GM19043 (cell line): ENCODE results near the gene NGEF.
"Not testable (repeated sequence)": the region's sequence is repeated elsewhere in the genome, so short reads cannot be mapped to it uniquely, and the experiment has no call there.

Experiments
- ATAC-seq: cut with Tn5 transposase; IDR thresholded peaks from one replicate; pipeline ENCODE4 v1.9.1; 2021; ENCODE audit warnings: low read depth; ENCODE audit not compliant: unreplicated experiment

Gene NGEF

GRCh38 chr2:232852081-232852480, 161.0 kb downstream of the NGEF start:
- not testable (repeated sequence) for ATAC-seq

- ATAC-seq, result no peak
Observed at GRCh38 chr2:232850039-232850438, 163.0 kb downstream of the NGEF start.

- ATAC-seq, result no peak
Observed at GRCh38 chr2:232846055-232846454, 167.0 kb downstream of the NGEF start.

- ATAC-seq, result no peak
Observed at GRCh38 chr2:232843834-232844233, 169.2 kb downstream of the NGEF start.

GRCh38 chr2:232842689-232843088, 170.4 kb downstream of the NGEF start:
- no peak for ATAC-seq

GRCh38 chr2:232839411-232840079, 173.5 kb downstream of the NGEF start:
- ATAC-seq, result no peak

GRCh38 chr2:232838406-232838874, 174.6 kb downstream of the NGEF start:
- ATAC-seq, result peak; percentile 91

GRCh38 chr2:232836934-232837333, 176.1 kb downstream of the NGEF start:
- no peak for ATAC-seq

GRCh38 chr2:232835687-232836208, 177.3 kb downstream of the NGEF start:
- ATAC-seq, result no peak

- ATAC-seq, result no peak
Observed at GRCh38 chr2:232833830-232834229, 179.2 kb downstream of the NGEF start.

GRCh38 chr2:232831496-232831895, 181.6 kb downstream of the NGEF start:
- ATAC-seq, result no peak

- no peak for ATAC-seq
Observed at GRCh38 chr2:232829988-232830387, 183.1 kb downstream of the NGEF start.
